HepG2 (cell line): ENCODE data around the gene MRS2. TPM values are rescaled to one million over a fixed set of nuclear protein-coding genes. Genes with fewer than 3 reads are reported as not detected.

Source experiments
- CREBL2 ChIP-seq: sonication (generic); formaldehyde crosslinking; IDR thresholded peaks from 2 replicates; pipeline ENCODE4 v1.8.1; 2023; ENCODE audit warnings: missing genetic modification reagents, mild to moderate bottlenecking, borderline replicate concordance
- DBP ChIP-seq: sonication (generic); formaldehyde crosslinking; IDR thresholded peaks from 2 replicates; pipeline ENCODE4 v1.4.0; 2020; ENCODE audit warnings: missing genetic modification reagents; ENCODE audit errors: not compliant biosample characterization
- EHMT2 ChIP-seq: fragments of 200-600 bp; sonication (generic); IDR thresholded peaks from 2 replicates; pipeline ENCODE4 v1.7.0; 2017; ENCODE audit warnings: antibody characterized with exemption, low read depth, low read length, borderline replicate concordance
- FOSL2 ChIP-seq: sonication (generic); formaldehyde crosslinking; IDR thresholded peaks from 2 replicates; pipeline ENCODE4 v1.4.0; 2020; ENCODE audit warnings: missing genetic modification reagents
- GABPB1 ChIP-seq: IDR thresholded peaks from 2 replicates; pipeline ENCODE4 v1.6.1; 2016; ENCODE audit warnings: mild to moderate bottlenecking, missing genetic modification reagents, moderate library complexity, missing compliant biosample characterization
- HNF4A ChIP-seq: sonication (generic); formaldehyde crosslinking; IDR thresholded peaks from 2 replicates; pipeline ENCODE4 v1.4.0; 2020; ENCODE audit warnings: missing genetic modification reagents
- KAT7 ChIP-seq: IDR thresholded peaks from 2 replicates; pipeline ENCODE4 v1.6.1; 2018; ENCODE audit warnings: borderline replicate concordance, missing compliant biosample characterization
- KMT2B ChIP-seq: IDR thresholded peaks from 2 replicates; pipeline ENCODE4 v1.6.1; 2016; ENCODE audit warnings: missing genetic modification reagents, missing compliant biosample characterization
- MIER2 ChIP-seq: IDR thresholded peaks from 2 replicates; pipeline ENCODE4 v1.6.1; 2016; ENCODE audit warnings: missing biosample characterization, missing genetic modification reagents
- MLX ChIP-seq: IDR thresholded peaks from 2 replicates; pipeline ENCODE4 v1.6.1; 2016
- MXD3 ChIP-seq: IDR thresholded peaks from 2 replicates; pipeline ENCODE4 v1.6.1; 2016; ENCODE audit warnings: mild to moderate bottlenecking, missing biosample characterization, missing genetic modification reagents
- NBN ChIP-seq: fragments of 450-650 bp; conservative IDR thresholded peaks from 2 replicates; pipeline ENCODE4 v1.6.1; 2017
- NCOA1 ChIP-seq: sonication (generic); formaldehyde crosslinking; IDR thresholded peaks from 2 replicates; pipeline ENCODE4 v1.9.0; 2021; ENCODE audit warnings: missing genetic modification reagents
- PCBP1 ChIP-seq: fragments of 200-400 bp; formaldehyde crosslinking; IDR thresholded peaks from 2 replicates; pipeline ENCODE4 v1.6.1; 2017; ENCODE audit warnings: mild to moderate bottlenecking, low read depth, low read length, borderline replicate concordance
- THRA ChIP-seq: sonication (generic); formaldehyde crosslinking; IDR thresholded peaks from 2 replicates; pipeline ENCODE4 v1.4.0; 2020; ENCODE audit warnings: missing genetic modification reagents, borderline replicate concordance
- ZMYM2 ChIP-seq: sonication (generic); formaldehyde crosslinking; IDR thresholded peaks from 2 replicates; pipeline ENCODE4 v1.8.0; 2022; ENCODE audit warnings: mild to moderate bottlenecking, missing genetic modification reagents
- ZNF280D ChIP-seq: sonication (generic); formaldehyde crosslinking; IDR thresholded peaks from 2 replicates; pipeline ENCODE4 v1.5.1; 2020; ENCODE audit warnings: mild to moderate bottlenecking, missing genetic modification reagents
- ZNF569 ChIP-seq: sonication (generic); formaldehyde crosslinking; IDR thresholded peaks from 2 replicates; pipeline ENCODE4 v1.5.0; 2020; ENCODE audit warnings: mild to moderate bottlenecking, missing genetic modification reagents, moderate library complexity, borderline replicate concordance
- ZNF597 ChIP-seq: sonication (generic); formaldehyde crosslinking; IDR thresholded peaks from 2 replicates; pipeline ENCODE4 v1.5.0; 2020; ENCODE audit warnings: missing genetic modification reagents
- ZNF644 ChIP-seq: IDR thresholded peaks from 2 replicates; pipeline ENCODE4 v1.6.1; 2016; ENCODE audit warnings: low read depth
- ZNF720 ChIP-seq: sonication (generic); formaldehyde crosslinking; IDR thresholded peaks from 2 replicates; pipeline ENCODE4 v1.4.0; 2020; ENCODE audit warnings: missing genetic modification reagents
- ZNF747 ChIP-seq: sonication (generic); formaldehyde crosslinking; IDR thresholded peaks from 2 replicates; pipeline ENCODE4 v1.8.1; 2023; ENCODE audit warnings: missing genetic modification reagents, mild to moderate bottlenecking, borderline replicate concordance
- polyA plus RNA-seq, 8 experiments: library from polyadenylated mRNA; depleted of rRNA in 3 of 8; stranded (reverse) in 7 of 8; unstranded in 1 of 8; fragments of >200 nt; fragmentation: Illumina TruSeq in 4 of 8; extraction: Trizol in 4 of 8; gene quantifications; 2 replicates each; pipeline versions ENCODE4 v1.2.1 to v1.2.3, GENCODE V29; 2011 to 2016; ENCODE audit warnings: low read depth in 4 of 8, missing spikeins in 1 of 8, mixed read lengths in 1 of 8; ENCODE audit not compliant: insufficient read depth in 1 of 8
- total RNA-seq, 5 experiments: library from RNA; depleted of rRNA; stranded (reverse); fragments of >200 nt; fragmentation: Illumina TruSeq; extraction: Trizol; gene quantifications; 2 replicates each; pipeline ENCODE4 v1.2.3, GENCODE V29; 2016; ENCODE audit warnings: low read depth in 1 of 5

MRS2 gene
- total and polyA plus RNA-seq, 2 of the 13 experiments (the other 11 are each of a cell fraction or from before 2014, with no cell fraction given) = 31.1 to 83.8 TPM

- TF ChIP-seq ZNF280D (CRISPR knock-in tag) (peak; percentile 87; the same call in 1 of the 2 replicates), NCOA1 (CRISPR knock-in tag) (peak; percentile 92), ZNF644 (CRISPR knock-in tag) (no peak), ZNF569 (CRISPR knock-in tag) (no peak), GABPB1 (CRISPR knock-in tag) (peak; percentile 81), MXD3 (CRISPR knock-in tag) (peak; percentile 55; the same call in 1 of the 2 replicates), KAT7 (CRISPR knock-in tag) (peak; percentile 98), MLX (CRISPR knock-in tag) (0 out of 2 replicates have a peak, but pooled peaks have one; percentile 31), PCBP1 (0 out of 2 replicates have a peak, but pooled peaks have one; percentile 55), HNF4A (CRISPR knock-in tag) (no peak; the same call in 1 of the 2 replicates), ZNF747 (CRISPR knock-in tag) (peak; percentile 94), ZNF720 (CRISPR knock-in tag) (no peak), KMT2B (CRISPR knock-in tag) (peak; percentile 92), FOSL2 (peak; percentile 37), MIER2 (CRISPR knock-in tag) (no peak), EHMT2 (no peak), CREBL2 (CRISPR knock-in tag) (peak; percentile 95), THRA (CRISPR knock-in tag) (peak; percentile 42; the same call in 1 of the 2 replicates), DBP (CRISPR knock-in tag) (no peak), NBN (no peak), ZNF597 (CRISPR knock-in tag) (no peak), ZMYM2 (CRISPR knock-in tag) (peak; percentile 87)
Measured at GRCh38 chr6:24357336-24358218, 45.2 kb upstream of the MRS2 start, which contains the start of gene DCDC2 (continued).
